GM21737 (cell line): ENCODE measurements around the gene TANC1.
A peak's percentile ranks its signal among the peaks of the same experiment; 100 is the strongest.

Experiments
- ATAC-seq: cut with Tn5 transposase; IDR thresholded peaks from one replicate; pipeline ENCODE4 v1.9.1; 2021; ENCODE audit warnings: mild to moderate bottlenecking, moderate library complexity; ENCODE audit not compliant: unreplicated experiment

TANC1 gene

DNA sequence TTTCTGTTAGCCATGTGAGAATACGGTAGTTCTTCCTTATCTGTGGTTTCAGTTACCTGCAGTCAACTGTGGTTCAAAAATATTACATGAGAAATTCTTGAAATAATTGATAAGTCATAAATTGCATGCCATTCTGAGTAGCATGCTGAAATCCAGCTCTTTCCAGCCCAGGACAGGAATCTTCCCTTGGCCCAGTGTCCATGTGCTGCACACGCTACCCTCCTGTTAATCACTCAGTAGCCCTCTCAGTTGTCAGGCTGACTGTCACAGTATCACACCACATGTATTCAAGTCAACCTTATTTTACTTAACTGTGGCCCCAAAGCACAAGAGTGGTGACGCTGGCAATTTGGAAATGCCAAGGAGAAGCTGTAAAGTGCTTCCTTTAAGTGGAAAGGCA lies 141.1 kb downstream of the TANC1 start:
- no peak for ATAC-seq

DNA sequence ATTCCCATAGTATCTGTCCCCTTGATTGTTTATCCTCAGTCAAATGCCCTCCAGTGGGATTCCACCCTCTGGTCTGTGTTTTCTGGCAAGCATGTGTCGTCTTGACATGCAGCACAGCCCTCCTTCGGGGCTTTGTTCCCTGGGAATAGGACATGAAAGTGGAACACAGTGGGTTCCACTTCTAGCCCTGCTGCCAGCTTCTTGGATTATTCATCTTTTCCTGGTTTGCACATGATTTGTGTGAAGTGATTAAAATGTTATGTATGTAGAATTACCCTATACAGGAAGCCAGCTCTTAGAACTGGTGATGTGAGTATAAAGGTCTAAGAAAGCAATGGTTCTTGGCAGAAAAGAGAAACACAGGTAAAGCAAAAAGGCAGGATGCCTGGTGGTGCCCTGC lies 142.3 kb downstream of the TANC1 start:
- no peak for ATAC-seq

DNA sequence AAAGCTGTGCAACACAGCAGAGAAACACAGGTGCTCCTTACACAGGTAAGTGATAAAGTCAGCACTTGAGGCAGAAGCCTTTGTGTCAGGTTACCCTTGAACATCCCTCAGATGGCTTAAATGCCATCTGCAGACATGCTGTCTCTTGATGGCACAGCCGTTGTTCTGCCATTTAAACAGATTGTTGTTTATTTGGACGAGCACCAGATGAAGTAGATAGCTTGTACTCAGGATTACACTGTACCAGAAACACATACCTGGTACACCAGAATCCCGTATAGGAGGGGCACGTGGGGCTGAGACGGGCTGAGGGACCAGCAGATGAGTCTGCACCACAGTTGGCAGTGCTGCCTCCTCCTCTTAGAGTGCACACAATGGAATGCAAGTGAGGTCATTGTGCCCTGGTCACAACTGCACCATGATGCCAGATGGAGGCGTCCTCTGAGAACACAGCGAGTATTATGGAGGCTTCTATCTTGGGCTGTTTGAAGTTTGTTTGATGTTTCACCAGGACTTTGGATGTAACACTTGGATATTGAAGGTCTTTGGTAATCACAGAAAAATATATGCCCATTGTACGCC lies 143.0 kb downstream of the TANC1 start:
- no peak for ATAC-seq

DNA sequence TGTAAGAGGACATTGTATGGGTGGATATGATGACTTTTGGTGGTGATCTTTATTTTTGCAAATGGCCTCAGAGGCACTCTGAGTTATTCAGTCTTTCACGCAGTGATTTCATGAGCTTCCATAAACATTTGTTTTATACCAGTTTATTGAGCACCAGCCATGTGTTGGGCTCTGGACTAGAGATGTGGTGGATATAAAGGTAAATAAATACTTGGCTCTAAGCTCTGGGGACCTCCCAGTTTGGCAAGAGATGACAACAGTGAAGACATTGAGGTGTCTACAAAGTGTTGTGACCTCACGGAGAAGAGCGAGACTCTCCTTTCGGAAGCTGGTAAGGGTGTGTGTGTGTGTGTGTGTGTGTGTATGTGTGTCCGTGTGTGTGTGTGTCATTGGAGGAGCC lies 146.4 kb downstream of the TANC1 start:
- ATAC-seq: no peak

DNA sequence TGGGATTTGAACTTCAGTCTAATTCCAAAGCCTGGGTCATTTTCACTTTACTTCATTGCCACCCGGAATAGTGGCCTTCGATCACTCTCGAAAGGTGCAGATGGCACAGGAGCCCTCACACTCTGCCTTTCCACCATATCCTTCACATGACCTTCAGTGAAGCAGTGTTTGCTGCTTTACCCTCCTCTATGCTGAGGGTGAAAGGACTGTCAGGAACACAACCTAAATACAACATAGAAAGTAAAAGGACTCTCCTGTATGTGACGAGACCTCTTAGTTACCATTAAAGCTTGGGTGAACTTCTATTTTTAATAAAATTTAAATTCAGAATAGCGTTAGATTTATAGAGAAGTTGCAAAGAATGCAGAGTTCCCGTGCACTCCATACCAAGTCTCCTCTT lies 148.5 kb downstream of the TANC1 start:
- no peak for ATAC-seq

GRCh38 chr2:159117658-159118057 lies 149.2 kb downstream of the TANC1 start:
- ATAC-seq: no peak

DNA sequence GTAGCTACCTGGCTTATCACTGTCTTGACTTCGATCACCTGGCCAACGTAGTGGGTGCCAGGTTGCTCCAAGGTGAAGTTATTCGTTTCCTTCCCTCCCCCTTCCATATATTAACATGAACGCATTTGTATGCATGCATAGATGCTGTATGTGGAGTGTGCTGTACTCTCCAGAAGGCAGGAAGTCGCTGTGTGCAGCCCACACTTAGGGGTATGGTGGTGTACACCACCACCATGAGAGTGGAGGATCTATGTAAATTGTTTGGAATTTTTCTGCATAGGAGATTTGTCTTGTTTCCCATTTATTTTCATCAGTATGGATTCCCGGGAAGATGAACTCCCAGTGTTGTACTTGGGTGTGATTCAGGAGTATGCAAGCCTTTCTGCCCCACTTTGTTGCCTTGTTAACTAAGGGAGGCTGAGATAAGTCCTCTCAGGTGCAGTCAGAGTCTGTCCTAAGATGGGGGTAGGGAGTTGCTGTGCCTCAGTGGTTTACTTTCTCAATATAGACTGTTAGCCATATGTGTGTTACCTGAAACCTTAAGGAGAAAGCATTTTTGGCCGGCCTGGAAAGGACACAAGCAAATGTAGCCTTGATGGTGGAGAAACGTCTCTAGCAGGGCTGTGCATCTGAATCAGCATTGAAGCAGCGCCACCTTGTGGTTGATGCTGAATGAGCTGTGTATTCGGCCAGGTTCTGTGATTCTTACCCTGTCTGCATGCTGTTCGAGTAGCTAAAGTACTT lies 149.8 kb downstream of the TANC1 start:
- ATAC-seq: peak; percentile 92

- no peak for ATAC-seq
These were observed 150.5 kb downstream of the TANC1 start for GRCh38 chr2:159118859-159119500.

GRCh38 chr2:159119652-159120257 lies 151.3 kb downstream of the TANC1 start:
- no peak for ATAC-seq

GRCh38 chr2:159123786-159124185 lies 155.3 kb downstream of the TANC1 start:
- no peak for ATAC-seq

- ATAC-seq: no peak
These were observed 156.0 kb downstream of the TANC1 start for GRCh38 chr2:159124441-159124911.

DNA sequence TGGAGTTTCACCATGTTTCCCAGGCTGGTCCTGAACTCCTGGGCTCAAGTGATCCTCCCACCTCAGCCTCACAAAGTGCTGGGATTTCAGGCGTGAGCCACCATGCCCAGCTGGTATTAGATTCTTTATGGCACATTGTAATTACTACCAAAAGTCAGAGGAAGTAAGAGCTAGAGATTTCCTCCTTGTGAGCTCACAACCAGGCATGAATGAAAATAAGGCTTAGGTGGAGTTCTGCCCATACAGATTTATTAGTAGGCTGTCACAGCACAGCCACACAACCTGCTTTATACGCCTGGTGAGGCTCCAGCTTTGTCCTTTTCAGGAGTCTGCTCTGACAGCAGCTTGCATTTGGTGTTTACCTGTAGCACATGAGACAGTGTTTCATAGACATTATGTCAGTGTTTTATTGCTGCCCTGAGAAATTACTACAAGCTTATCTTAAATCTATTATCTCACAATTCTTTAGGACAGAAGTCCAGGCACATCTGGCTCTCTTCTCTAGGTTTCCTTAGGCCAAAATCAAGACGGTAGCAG lies 156.6 kb downstream of the TANC1 start:
- no peak for ATAC-seq

GRCh38 chr2:159125858-159126257 lies 157.4 kb downstream of the TANC1 start:
- ATAC-seq: no peak

- no peak for ATAC-seq
These were observed 158.1 kb downstream of the TANC1 start for GRCh38 chr2:159126432-159127022.

DNA sequence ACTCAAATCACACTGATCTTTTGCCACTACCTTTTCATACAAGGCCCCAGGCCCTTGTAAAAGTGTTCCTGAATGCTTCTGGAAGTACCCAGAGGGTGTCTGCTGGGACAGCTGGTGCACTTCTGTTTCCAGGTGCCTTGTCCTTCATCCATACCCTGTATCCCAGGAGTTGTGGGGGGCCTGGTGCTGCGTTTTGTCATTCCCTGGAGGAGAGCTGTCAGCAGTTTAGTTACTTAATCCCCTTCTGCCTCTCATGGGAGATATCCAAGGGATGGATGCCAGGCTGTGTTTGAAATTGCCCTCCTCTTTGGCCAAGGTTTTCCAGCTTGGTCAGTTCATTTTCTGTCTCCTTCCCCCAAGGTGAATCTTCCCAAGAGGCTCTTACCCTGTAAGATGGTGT lies 159.8 kb downstream of the TANC1 start:
- no peak for ATAC-seq

GRCh38 chr2:159129269-159129668 lies 160.8 kb downstream of the TANC1 start:
- no peak for ATAC-seq

- no peak for ATAC-seq
These were observed 161.4 kb downstream of the TANC1 start for GRCh38 chr2:159129824-159130223.

DNA sequence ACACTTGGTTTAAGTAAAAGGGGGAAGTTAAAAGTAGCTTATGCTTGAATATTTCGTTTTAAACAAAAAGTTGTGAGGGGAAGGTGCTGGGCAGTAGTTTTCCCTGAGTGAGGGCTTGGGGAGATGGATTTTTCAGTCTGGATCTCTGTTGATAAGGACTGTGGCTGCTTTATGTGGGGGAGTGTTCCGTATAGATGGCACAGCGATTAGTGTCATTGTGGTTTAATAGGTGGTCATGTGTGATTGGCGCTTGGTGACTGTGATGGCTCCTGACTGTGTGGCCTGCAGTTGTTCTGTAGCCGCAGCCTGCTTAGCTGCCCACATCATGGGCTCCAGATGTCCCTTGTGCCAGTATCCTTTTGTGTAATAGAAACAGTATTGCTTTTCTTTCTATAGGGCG lies 161.9 kb downstream of the TANC1 start:
- no peak for ATAC-seq

DNA sequence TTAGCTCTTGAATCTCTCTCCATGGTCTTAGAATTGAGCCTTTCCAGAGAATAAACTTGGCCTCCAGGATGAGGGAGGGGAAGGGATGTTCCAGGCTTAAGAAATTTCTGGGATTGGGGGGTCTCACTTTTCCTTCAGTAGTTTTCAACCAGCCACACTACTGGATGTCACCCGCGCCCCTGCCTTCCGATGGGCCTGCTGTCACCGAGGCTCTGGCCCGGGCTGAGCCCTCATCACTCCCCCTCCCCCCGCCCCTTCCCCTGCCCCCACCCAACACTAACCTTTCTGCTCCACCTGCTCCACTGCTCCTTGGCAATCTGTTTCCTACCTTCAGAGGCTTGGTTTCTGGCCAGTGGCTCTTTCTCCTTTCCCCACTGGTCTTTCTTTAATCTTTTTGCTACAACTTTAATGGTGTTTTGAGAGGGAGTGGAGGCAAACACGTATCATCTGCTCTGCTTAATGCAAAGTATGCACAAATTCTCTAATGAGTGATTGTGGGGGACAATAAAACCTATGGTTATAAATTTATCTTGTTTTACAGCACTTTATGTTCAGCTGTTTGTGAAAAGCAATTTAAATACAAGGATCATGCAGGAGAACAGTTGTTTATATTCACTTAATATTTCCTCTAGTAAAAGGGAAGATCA lies 162.9 kb downstream of the TANC1 start:
- ATAC-seq: no peak

GRCh38 chr2:159131914-159132281 lies 163.5 kb downstream of the TANC1 start:
- no peak for ATAC-seq

GRCh38 chr2:159133797-159134196 lies 165.4 kb downstream of the TANC1 start:
- no peak for ATAC-seq
